ENCODE measurements around the gene CIC. TPM values are rescaled to one million over a fixed set of nuclear protein-coding genes. Genes with fewer than 3 reads are reported as not detected.

The CIC gene
- total and polyA plus RNA-seq, 8 donors = 37.2 to 76.1 (median 55.6) TPM

GRCh38 chr19:42252365-42253244 lies 16.4 kb upstream of the CIC start:
- no peaks in the 10 kb centered on the region for H3K9me3 ChIP-seq
- peak; percentile 1 for ATAC-seq
- H3K4me1 ChIP-seq = peaks cover 24 to 51% of the 10 kb centered on the region in 2 donors

GRCh38 chr19:42253245-42254088 lies 15.6 kb upstream of the CIC start:
- Histone ChIP-seq H3K27ac (peak overlapping the region; percentile 95 to 98), H3K9me3 (no peaks in the 10 kb centered on the region), H3K4me1 (peaks cover 24 to 51% of the 10 kb centered on the region in 2 donors), H3K27me3 (peaks cover 0 to 19% of the 10 kb centered on the region in 2 donors), H3K4me3 (peak overlapping the region; percentile 98 to 100), H3K36me3 (peaks cover 0 to 19% of the 10 kb centered on the region in 2 donors)
- peak; percentile 53 to 92 (median 72) for DNase-seq
- intact Hi-C loops (cut with DNase I) = loop anchor here in 1 of 2 donors (5.0 kb wide), 1 partner anchor 34 kb away; no protein-coding TSS in a partner anchor
- TF ChIP-seq CTCF (IDR thresholded peaks at IDR 0.05) = no peak
- peak; percentile 20 for ATAC-seq

More at GRCh38 chr19:42252365-42253244, 16.4 kb upstream of the CIC start:
- TF ChIP-seq CTCF (IDR thresholded peaks at IDR 0.05) = no peak
- Histone ChIP-seq H3K36me3 (peaks cover 0 to 23% of the 10 kb centered on the region in 2 donors), H3K4me3 (peak overlapping the region; percentile 98 to 100), H3K27ac (peak overlapping the region; percentile 95 to 98), H3K27me3 (peaks cover 0 to 19% of the 10 kb centered on the region in 2 donors)
- DNase-seq = peak in 3 of 4 donors; percentile 57 to 79 (median 60)
- intact Hi-C loops (cut with DNase I) = loop anchor here in 1 of 2 donors (5.0 kb wide), 1 partner anchor 35 kb away; no protein-coding TSS in a partner anchor

GRCh38 chr19:42254089-42254849 lies 14.8 kb upstream of the CIC start:
- peaks cover 0 to 11% of the 10 kb centered on the region in 2 donors for H3K36me3 ChIP-seq
- peak overlapping the region; percentile 95 to 98 for H3K27ac ChIP-seq
- DNase-seq (peak; percentile 84 to 91 (median 84)), ATAC-seq (peak; percentile 39)
- intact Hi-C loops (cut with DNase I) = loop anchor here in 1 of 2 donors (5.0 kb wide), 1 partner anchor 33 kb away; no protein-coding TSS in a partner anchor
- H3K9me3 ChIP-seq = no peaks in the 10 kb centered on the region
- no peak for TF ChIP-seq CTCF (IDR thresholded peaks at IDR 0.05)
- H3K27me3 ChIP-seq = peaks cover 0 to 19% of the 10 kb centered on the region in 2 donors
- H3K4me3 ChIP-seq = peak overlapping the region; percentile 98 to 100
- H3K4me1 ChIP-seq = peaks cover 24 to 51% of the 10 kb centered on the region in 2 donors

GRCh38 chr19:42254850-42255765 lies 13.9 kb upstream of the CIC start, which contains the start of gene ERF:
TSS of gene ERF (minus strand) at chr19:42255128. CDS start at chr19:42254999, 129 bp downstream.
- Histone ChIP-seq H3K27me3 (peaks cover 0 to 19% of the 10 kb centered on the region in 2 donors), H3K36me3 (peaks cover 0 to 3% of the 10 kb centered on the region in 2 donors), H3K27ac (peak within 1 kb of the TSS; percentile 95 to 98), H3K4me1 (peaks cover 24 to 49% of the 10 kb centered on the region in 2 donors), H3K9me3 (no peaks in the 10 kb centered on the region), H3K4me3 (peak within 1 kb of the TSS; percentile 98 to 100)
- TF ChIP-seq CTCF (IDR thresholded peaks at IDR 0.05) = peak in 1 of 2 donors; percentile 14
- intact Hi-C loops (cut with DNase I) = loop anchor here in 1 of 2 donors (5.0 kb wide), 1 partner anchor 32 kb away; no protein-coding TSS in a partner anchor
- DNase-seq = peak; percentile 94 to 98 (median 95)
- ATAC-seq = peak; percentile 83

Data from left lung (tissue), 10 donors.